Measurements from ENCODE around the gene LAPTM4A. TPM values are rescaled to one million over a fixed set of nuclear protein-coding genes. Genes with fewer than 3 reads are reported as not detected.
"Not testable (repeated sequence)": the region's sequence is repeated elsewhere in the genome, so short reads cannot be mapped to it uniquely, and the experiment has no call there.

LAPTM4A gene
- polyA plus RNA-seq, 1 donor (not counting 4 experiments of a cell fraction or from before 2014, with no cell fraction given): 509 TPM

DNA sequence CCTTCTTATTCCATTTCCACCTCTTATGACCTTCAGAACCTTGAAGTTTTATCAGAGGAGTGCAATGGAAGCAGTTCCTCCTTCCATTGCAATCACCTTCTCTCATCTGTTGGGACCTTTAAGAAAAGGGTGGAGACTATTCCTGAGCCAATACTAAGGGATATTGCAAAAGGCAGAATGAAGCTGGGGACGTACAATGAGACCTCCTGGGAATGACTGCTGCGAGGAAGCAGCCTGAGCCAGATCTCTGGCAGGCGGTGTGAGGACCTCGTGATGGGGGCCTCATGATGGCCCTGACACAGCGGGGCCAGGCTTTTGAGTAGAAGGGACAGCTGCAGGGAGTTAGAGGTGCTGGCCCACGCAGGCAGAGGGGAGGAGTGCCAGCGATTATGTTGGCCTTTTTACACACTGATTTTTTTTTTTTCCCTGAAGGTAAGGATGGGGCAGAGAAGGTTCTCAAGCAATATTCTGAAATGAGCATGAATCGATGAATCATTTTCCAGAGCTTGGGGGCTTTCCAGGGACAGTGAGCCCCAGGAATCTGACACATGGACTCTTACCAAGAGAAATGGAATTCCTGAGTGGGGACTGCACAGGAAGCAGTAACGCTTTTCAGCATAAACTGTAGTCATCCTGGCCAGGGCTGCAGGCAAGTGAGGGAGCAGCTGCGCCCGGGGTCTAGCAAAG lies 40.0 kb upstream of the LAPTM4A start:
- Histone ChIP-seq H3K9me1 (ENCODE audit: control insufficient read depth, extremely low read depth, insufficient read depth, low read length) (no peaks in the 10 kb centered on the region), H3K4me3 (ENCODE audit: control insufficient read depth in 2 of 3, extremely low read depth in 1 of 3, insufficient read depth in 2 of 3, low read depth in 1 of 3, low read length in 3 of 3) (peak overlapping the region in 2 of 3 experiments; percentile 6 to 27), H3K27ac (ENCODE audit: control insufficient read depth, insufficient read depth, low read length) (peak overlapping the region; percentile 94), H3K79me2 (ENCODE audit: control insufficient read depth, insufficient read depth, low read length) (no peaks in the 10 kb centered on the region), H3K4me2 (ENCODE audit: control insufficient read depth, extremely low read depth, insufficient read depth, low read depth, low read length) (peak overlapping the region; percentile 82), H2AFZ (ENCODE audit: control insufficient read depth, low read length) (peak overlapping the region; percentile 83), H3K27me3 (ENCODE audit: control insufficient read depth, extremely low read depth, insufficient read depth, low read length) (no peaks in the 10 kb centered on the region), H4K20me1 (ENCODE audit: control insufficient read depth, extremely low read depth, insufficient read depth, low read length) (no peaks in the 10 kb centered on the region), H3K36me3 (ENCODE audit: control insufficient read depth in 2 of 2, extremely low read depth in 1 of 2, insufficient read depth in 2 of 2, low read length in 2 of 2) (no peaks in the 10 kb centered on the region), H3K9ac (ENCODE audit: control insufficient read depth, extremely low read depth, insufficient read depth, low read length) (peak overlapping the region; percentile 79), H3K4me1 (ENCODE audit: control insufficient read depth, extremely low read depth, insufficient read depth, low read length) (peaks cover 43% of the 10 kb centered on the region), H3K9me3 (ENCODE audit: control insufficient read depth, low read depth, low read length) (no peaks in the 10 kb centered on the region)
- peak; percentile 83 for DNase-seq (ENCODE audit: low read depth, low spot score)
- TF ChIP-seq EZH2 (IDR thresholded peaks at IDR 0.05; ENCODE audit: low read length): no peak
- dilution Hi-C loops (cut with MboI; ENCODE audit: extremely low pct_ligation_motif_present, low sequenced_read_pairs): no loop called here
- FAIRE-seq: peak; percentile 75

GRCh38 chr2:20089715-20090464 lies 38.5 kb upstream of the LAPTM4A start:
- Histone ChIP-seq H3K4me3 (ENCODE audit: control insufficient read depth in 2 of 3, extremely low read depth in 1 of 3, insufficient read depth in 2 of 3, low read depth in 1 of 3, low read length in 3 of 3) (no peak overlapping the region), H3K4me2 (ENCODE audit: control insufficient read depth, extremely low read depth, insufficient read depth, low read depth, low read length) (no peak overlapping the region), H3K9me1 (ENCODE audit: control insufficient read depth, extremely low read depth, insufficient read depth, low read length) (no peaks in the 10 kb centered on the region), H3K9me3 (ENCODE audit: control insufficient read depth, low read depth, low read length) (no peaks in the 10 kb centered on the region), H4K20me1 (ENCODE audit: control insufficient read depth, extremely low read depth, insufficient read depth, low read length) (no peaks in the 10 kb centered on the region), H2AFZ (ENCODE audit: control insufficient read depth, low read length) (no peak overlapping the region), H3K27ac (ENCODE audit: control insufficient read depth, insufficient read depth, low read length) (no peak overlapping the region), H3K27me3 (ENCODE audit: control insufficient read depth, extremely low read depth, insufficient read depth, low read length) (no peaks in the 10 kb centered on the region), H3K4me1 (ENCODE audit: control insufficient read depth, extremely low read depth, insufficient read depth, low read length) (peaks cover 43% of the 10 kb centered on the region), H3K9ac (ENCODE audit: control insufficient read depth, extremely low read depth, insufficient read depth, low read length) (no peak overlapping the region), H3K79me2 (ENCODE audit: control insufficient read depth, insufficient read depth, low read length) (no peaks in the 10 kb centered on the region), H3K36me3 (ENCODE audit: control insufficient read depth in 2 of 2, extremely low read depth in 1 of 2, insufficient read depth in 2 of 2, low read length in 2 of 2) (no peaks in the 10 kb centered on the region)
- DNase-seq (ENCODE audit: low read depth, low spot score) (no peak), FAIRE-seq (no peak)
- dilution Hi-C loops (cut with MboI; ENCODE audit: extremely low pct_ligation_motif_present, low sequenced_read_pairs): no loop called here
- TF ChIP-seq EZH2 (IDR thresholded peaks at IDR 0.05; ENCODE audit: low read length): no peak
- TF ChIP-seq, protein P1, sequence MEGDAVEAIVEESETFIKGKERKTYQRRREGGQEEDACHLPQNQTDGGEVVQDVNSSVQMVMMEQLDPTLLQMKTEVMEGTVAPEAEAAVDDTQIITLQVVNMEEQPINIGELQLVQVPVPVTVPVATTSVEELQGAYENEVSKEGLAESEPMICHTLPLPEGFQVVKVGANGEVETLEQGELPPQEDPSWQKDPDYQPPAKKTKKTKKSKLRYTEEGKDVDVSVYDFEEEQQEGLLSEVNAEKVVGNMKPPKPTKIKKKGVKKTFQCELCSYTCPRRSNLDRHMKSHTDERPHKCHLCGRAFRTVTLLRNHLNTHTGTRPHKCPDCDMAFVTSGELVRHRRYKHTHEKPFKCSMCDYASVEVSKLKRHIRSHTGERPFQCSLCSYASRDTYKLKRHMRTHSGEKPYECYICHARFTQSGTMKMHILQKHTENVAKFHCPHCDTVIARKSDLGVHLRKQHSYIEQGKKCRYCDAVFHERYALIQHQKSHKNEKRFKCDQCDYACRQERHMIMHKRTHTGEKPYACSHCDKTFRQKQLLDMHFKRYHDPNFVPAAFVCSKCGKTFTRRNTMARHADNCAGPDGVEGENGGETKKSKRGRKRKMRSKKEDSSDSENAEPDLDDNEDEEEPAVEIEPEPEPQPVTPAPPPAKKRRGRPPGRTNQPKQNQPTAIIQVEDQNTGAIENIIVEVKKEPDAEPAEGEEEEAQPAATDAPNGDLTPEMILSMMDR (optimal IDR thresholded peaks at IDR 0.05 in 1 of 3, IDR thresholded peaks at IDR 0.05 in 1 of 3, conservative IDR thresholded peaks at IDR 0.05 in 1 of 3; ENCODE audit: extremely low read depth in 1 of 3, insufficient read depth in 2 of 3, low read length in 3 of 3): no peak

DNA sequence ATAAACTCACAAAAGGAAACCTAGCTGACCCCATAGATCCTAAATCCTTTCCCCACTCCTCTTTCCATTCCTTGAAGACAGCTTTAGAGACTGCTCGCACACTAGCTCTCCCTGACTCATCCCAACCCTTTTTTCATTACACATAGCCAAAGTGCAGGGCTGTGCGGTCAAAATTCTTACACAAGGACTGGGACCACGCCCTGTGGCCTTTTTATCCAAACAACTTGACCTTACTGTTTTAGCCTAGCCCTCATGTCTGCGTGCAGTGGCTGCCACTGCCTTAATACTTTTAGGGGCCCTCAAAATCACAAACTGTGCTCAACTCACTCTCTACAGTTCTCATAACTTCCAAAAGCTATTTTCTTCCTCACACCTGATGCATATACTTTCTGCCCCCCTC lies 34.5 kb upstream of the LAPTM4A start:
- peaks cover 11% of the 10 kb centered on the region for H3K4me1 ChIP-seq (ENCODE audit: control insufficient read depth, extremely low read depth, insufficient read depth, low read length)
- H3K27ac ChIP-seq (ENCODE audit: control insufficient read depth, insufficient read depth, low read length); DNase-seq (ENCODE audit: low read depth, low spot score); H2AFZ ChIP-seq (ENCODE audit: control insufficient read depth, low read length); H3K9ac ChIP-seq (ENCODE audit: control insufficient read depth, extremely low read depth, insufficient read depth, low read length); H3K9me3 ChIP-seq (ENCODE audit: control insufficient read depth, low read depth, low read length); H3K9me1 ChIP-seq (ENCODE audit: control insufficient read depth, extremely low read depth, insufficient read depth, low read length); H3K4me3 ChIP-seq (ENCODE audit: control insufficient read depth in 2 of 3, extremely low read depth in 1 of 3, insufficient read depth in 2 of 3, low read depth in 1 of 3, low read length in 3 of 3); dilution Hi-C loops (cut with MboI; ENCODE audit: extremely low pct_ligation_motif_present, low sequenced_read_pairs); H3K4me2 ChIP-seq (ENCODE audit: control insufficient read depth, extremely low read depth, insufficient read depth, low read depth, low read length); H3K27me3 ChIP-seq (ENCODE audit: control insufficient read depth, extremely low read depth, insufficient read depth, low read length); H3K36me3 ChIP-seq (ENCODE audit: control insufficient read depth in 2 of 2, extremely low read depth in 1 of 2, insufficient read depth in 2 of 2, low read length in 2 of 2); H3K79me2 ChIP-seq (ENCODE audit: control insufficient read depth, insufficient read depth, low read length); H4K20me1 ChIP-seq (ENCODE audit: control insufficient read depth, extremely low read depth, insufficient read depth, low read length); FAIRE-seq: not testable (repeated sequence)

- FAIRE-seq; H3K4me3 ChIP-seq (ENCODE audit: control insufficient read depth in 2 of 3, extremely low read depth in 1 of 3, insufficient read depth in 2 of 3, low read depth in 1 of 3, low read length in 3 of 3); H3K27me3 ChIP-seq (ENCODE audit: control insufficient read depth, extremely low read depth, insufficient read depth, low read length); dilution Hi-C loops (cut with MboI; ENCODE audit: extremely low pct_ligation_motif_present, low sequenced_read_pairs); H3K9ac ChIP-seq (ENCODE audit: control insufficient read depth, extremely low read depth, insufficient read depth, low read length); H3K79me2 ChIP-seq (ENCODE audit: control insufficient read depth, insufficient read depth, low read length); H3K9me1 ChIP-seq (ENCODE audit: control insufficient read depth, extremely low read depth, insufficient read depth, low read length); H2AFZ ChIP-seq (ENCODE audit: control insufficient read depth, low read length); DNase-seq (ENCODE audit: low read depth, low spot score); H4K20me1 ChIP-seq (ENCODE audit: control insufficient read depth, extremely low read depth, insufficient read depth, low read length); H3K36me3 ChIP-seq (ENCODE audit: control insufficient read depth in 2 of 2, extremely low read depth in 1 of 2, insufficient read depth in 2 of 2, low read length in 2 of 2); H3K4me1 ChIP-seq (ENCODE audit: control insufficient read depth, extremely low read depth, insufficient read depth, low read length); H3K9me3 ChIP-seq (ENCODE audit: control insufficient read depth, low read depth, low read length); H3K27ac ChIP-seq (ENCODE audit: control insufficient read depth, insufficient read depth, low read length); H3K4me2 ChIP-seq (ENCODE audit: control insufficient read depth, extremely low read depth, insufficient read depth, low read depth, low read length): not testable (repeated sequence)
Observed at GRCh38 chr2:20082812-20083211, 31.4 kb upstream of the LAPTM4A start.

Measured in keratinocyte (primary cell).